ENCODE data around the gene ATP5ME. TPM values are rescaled to one million over a fixed set of nuclear protein-coding genes. Genes with fewer than 3 reads are reported as not detected.

Gene ATP5ME
- total and polyA plus RNA-seq, 2 of the 13 experiments (the other 11 are each of a cell fraction or from before 2014, with no cell fraction given): 305 to 753 TPM

DNA sequence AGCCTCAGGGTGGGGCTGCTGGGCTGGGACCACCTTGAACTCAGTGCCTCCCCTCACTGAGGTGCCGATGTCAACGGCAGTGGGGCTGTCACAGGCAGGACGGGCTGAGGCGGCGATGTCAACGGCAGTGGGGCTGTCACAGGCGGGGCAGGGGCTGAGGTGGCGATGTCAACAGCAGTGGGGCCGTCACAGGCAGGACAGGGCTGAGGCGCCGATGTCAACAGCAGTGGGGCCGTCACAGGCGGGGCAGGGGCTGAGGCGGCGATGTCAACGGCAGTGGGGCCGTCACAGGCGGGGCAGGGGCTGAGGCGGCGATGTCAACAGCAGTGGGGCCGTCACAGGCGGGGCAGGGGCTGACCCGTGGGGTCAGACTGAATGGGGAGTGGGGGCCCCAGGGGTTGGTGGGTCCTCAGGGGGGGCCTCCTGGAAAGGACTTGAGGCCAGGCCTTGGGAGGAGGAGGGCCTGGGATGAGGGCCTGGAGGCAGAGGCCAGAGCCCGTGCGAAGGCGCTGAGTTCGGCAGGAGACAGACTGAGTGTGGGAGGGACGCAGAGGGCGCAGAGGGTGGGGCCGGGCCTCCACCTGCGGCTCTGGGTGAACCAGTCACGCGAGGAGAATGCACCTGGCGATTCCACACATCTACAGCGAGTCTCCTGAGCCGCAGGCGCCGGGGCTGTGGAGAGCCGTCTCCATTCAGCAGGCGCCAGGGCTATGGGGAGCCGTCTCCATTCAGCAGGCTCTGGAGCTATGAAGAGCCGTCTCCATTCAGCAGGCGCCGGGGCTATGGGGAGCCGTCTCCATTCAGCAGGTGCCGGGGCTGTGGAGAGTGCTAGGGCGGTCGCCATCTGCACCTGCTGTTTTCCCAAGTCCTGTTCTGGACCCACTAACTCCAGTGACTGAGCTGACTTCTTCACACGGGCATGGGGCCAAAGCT is 22.9 kb downstream of the ATP5ME start:
- no peaks in the 10 kb centered on the region for H3K9me3 ChIP-seq (ENCODE audit: low read length)
- H3K79me2 ChIP-seq (ENCODE audit: insufficient read depth, low read length): no peaks in the 10 kb centered on the region
- H3K4me1 ChIP-seq (ENCODE audit: insufficient read depth, low read length): peaks cover 51% of the 10 kb centered on the region
- peak; percentile 44; the same call in 1 of the 2 replicates for TF ChIP-seq ZNF263 (CRISPR knock-in tag; IDR thresholded peaks at IDR 0.05)
- peak; percentile 43; the same call in 1 of the 2 replicates for TF ChIP-seq MTF2 (CRISPR knock-in tag; IDR thresholded peaks at IDR 0.05; ENCODE audit: borderline replicate concordance)
- TF ChIP-seq ZNF687 (CRISPR knock-in tag; IDR thresholded peaks at IDR 0.05): peak; percentile 37; the same call in 1 of the 2 replicates
- TF ChIP-seq NR1H2 (CRISPR knock-in tag; IDR thresholded peaks at IDR 0.05; ENCODE audit: borderline replicate concordance, low read depth): no peak
- TF ChIP-seq, protein P1, sequence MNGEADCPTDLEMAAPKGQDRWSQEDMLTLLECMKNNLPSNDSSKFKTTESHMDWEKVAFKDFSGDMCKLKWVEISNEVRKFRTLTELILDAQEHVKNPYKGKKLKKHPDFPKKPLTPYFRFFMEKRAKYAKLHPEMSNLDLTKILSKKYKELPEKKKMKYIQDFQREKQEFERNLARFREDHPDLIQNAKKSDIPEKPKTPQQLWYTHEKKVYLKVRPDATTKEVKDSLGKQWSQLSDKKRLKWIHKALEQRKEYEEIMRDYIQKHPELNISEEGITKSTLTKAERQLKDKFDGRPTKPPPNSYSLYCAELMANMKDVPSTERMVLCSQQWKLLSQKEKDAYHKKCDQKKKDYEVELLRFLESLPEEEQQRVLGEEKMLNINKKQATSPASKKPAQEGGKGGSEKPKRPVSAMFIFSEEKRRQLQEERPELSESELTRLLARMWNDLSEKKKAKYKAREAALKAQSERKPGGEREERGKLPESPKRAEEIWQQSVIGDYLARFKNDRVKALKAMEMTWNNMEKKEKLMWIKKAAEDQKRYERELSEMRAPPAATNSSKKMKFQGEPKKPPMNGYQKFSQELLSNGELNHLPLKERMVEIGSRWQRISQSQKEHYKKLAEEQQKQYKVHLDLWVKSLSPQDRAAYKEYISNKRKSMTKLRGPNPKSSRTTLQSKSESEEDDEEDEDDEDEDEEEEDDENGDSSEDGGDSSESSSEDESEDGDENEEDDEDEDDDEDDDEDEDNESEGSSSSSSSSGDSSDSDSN (CRISPR knock-in tag; IDR thresholded peaks at IDR 0.05): 0 out of 2 replicates have a peak, but pooled peaks have one; percentile 4
- TF ChIP-seq, protein P2, sequence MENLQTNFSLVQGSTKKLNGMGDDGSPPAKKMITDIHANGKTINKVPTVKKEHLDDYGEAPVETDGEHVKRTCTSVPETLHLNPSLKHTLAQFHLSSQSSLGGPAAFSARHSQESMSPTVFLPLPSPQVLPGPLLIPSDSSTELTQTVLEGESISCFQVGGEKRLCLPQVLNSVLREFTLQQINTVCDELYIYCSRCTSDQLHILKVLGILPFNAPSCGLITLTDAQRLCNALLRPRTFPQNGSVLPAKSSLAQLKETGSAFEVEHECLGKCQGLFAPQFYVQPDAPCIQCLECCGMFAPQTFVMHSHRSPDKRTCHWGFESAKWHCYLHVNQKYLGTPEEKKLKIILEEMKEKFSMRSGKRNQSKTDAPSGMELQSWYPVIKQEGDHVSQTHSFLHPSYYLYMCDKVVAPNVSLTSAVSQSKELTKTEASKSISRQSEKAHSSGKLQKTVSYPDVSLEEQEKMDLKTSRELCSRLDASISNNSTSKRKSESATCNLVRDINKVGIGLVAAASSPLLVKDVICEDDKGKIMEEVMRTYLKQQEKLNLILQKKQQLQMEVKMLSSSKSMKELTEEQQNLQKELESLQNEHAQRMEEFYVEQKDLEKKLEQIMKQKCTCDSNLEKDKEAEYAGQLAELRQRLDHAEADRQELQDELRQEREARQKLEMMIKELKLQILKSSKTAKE (CRISPR knock-in tag; IDR thresholded peaks at IDR 0.05; ENCODE audit: borderline replicate concordance): 0 out of 2 replicates have a peak, but pooled peaks have one; percentile 24
- no peak for TF ChIP-seq ZBTB42 (CRISPR knock-in tag; IDR thresholded peaks at IDR 0.05)
- peak; percentile 56; the same call in 1 of the 2 replicates for TF ChIP-seq ZSCAN25 (CRISPR knock-in tag; IDR thresholded peaks at IDR 0.05)
- ChIA-PET POLR2A (interaction anchor here (0.6 kb wide), 1 partner anchor 18 kb away, joined by 3 read pairs; no protein-coding TSS in a partner anchor), CTCF (ENCODE audit: low intra/inter-chr PET ratio, low total read pairs) (no interaction called here)
- H3K36me3 ChIP-seq (replicated peaks in 1 of 2; ENCODE audit: control insufficient read depth in 1 of 2, insufficient read depth in 2 of 2, low read length in 2 of 2): no peaks in the 10 kb centered on the region
- H3K9ac ChIP-seq (ENCODE audit: insufficient read depth, low read depth, low read length): no peak overlapping the region
- peak overlapping the region; percentile 62 for H3K4me2 ChIP-seq (ENCODE audit: low read depth, low read length)
- no peak for DNase-seq (ENCODE audit: low spot score)
- peak overlapping the region in 2 of 3 experiments; percentile 5 to 48; a peak in 2 of 6 replicates for H3K4me3 ChIP-seq (replicated peaks in 1 of 3; ENCODE audit: insufficient read depth in 1 of 3, low read depth in 2 of 3, low read length in 3 of 3)
- no peak overlapping the region for H3K27ac ChIP-seq (ENCODE audit: extremely low read length, insufficient read depth, low read length)
- WGBS (ENCODE audit: low lambda C conversion rate): 11% methylated on average over 7 of the region's 49 CpGs
- in situ Hi-C loops (cut with HindIII; ENCODE audit: extremely low pct_ligation_motif_present, low pct_unique_long_range_greater_than_20kb) (no loop called here), intact Hi-C loops (cut with micrococcal nuclease; ENCODE audit: unreplicated experiment) (no loop called here)
- no peak overlapping the region for H2AFZ ChIP-seq (ENCODE audit: low read length)
- peak; percentile 32 for ATAC-seq
- no peaks in the 10 kb centered on the region for H4K20me1 ChIP-seq (ENCODE audit: insufficient read depth, low read length)
- no peak for FAIRE-seq
- peaks cover 19 to 70% of the 10 kb centered on the region in 2 experiments for H3K27me3 ChIP-seq (ENCODE audit: control insufficient read depth in 1 of 2, insufficient read depth in 2 of 2, low read length in 2 of 2)
- no TSS peak for BruUV-seq (replicated peaks)

Measured in HepG2 (cell line).